D721Med (cell line): ENCODE data around the gene DNAJC7.
"Not testable (repeated sequence)": the region's sequence is repeated elsewhere in the genome, so short reads cannot be mapped to it uniquely, and the experiment has no call there.

Experiments used
- DNase-seq: peaks from one replicate; pipeline ENCODE4 v3.0.0; 2011; ENCODE audit warnings: low spot score; ENCODE audit not compliant: insufficient read length
- FAIRE-seq: peaks from 2 replicates; lab custom pipeline; 2011; peaks lifted over from hg19 to GRCh38; lab: Jason Lieb, UNC
- TF ChIP-seq, protein P1 (sequence below): IDR thresholded peaks from 2 replicates; pipeline ENCODE4 v1.5.1; 2012; ENCODE audit warnings: mild to moderate bottlenecking, control low read depth; ENCODE audit not compliant: insufficient read depth; ENCODE audit errors: missing control alignments

DNAJC7 gene

DNA sequence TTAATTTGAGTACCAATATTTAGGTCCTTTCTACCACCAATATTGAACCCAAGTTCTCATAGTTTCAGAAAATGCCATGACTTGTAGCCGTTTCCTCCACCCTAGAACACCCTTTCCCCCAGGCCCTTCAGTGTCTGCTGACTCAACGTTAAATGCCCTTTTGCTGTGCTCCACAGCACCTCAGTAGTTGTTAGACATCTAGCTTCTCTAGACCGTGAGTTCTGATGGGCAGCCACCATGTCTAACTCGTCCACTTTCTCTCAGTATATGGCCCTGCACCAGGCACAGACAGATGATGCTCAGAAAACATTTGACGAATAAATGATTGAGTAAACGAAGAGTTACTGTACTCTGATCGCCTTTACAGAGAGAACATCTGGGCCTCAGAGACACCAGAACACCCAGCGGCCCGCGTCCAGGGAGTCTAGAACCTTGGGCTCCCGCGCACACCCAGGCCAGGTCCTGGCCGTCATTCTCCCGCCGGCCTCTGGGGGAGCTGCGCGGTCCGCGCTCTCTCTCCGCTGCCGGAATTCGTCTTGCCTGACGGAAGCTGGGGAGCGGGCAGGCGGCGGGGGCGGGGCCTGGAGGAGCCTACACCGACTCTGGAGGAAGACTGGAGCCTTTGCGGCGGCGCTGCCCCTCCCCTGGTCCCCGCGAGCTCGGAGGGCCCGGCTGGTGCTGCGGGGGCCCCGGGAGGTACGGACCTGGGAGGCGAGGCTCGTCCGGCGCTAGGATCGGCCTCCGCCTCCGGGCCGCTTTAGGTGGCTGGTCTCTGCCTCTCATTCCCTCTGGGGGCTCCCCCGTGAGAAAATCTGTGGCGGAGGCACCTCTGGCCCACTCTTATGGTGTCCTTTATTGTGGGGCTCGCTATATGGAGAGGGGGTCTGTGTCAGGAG is 2.5 kb upstream of the DNAJC7 start, which contains the start of gene NKIRAS2:
Gene NKIRAS2, plus strand, starts transcription at position 582 of the 896 bp plus-strand sequence. CDS start 1,488 bp downstream, outside the sequence.
- FAIRE-seq, result no peak
- TF ChIP-seq, protein P1, sequence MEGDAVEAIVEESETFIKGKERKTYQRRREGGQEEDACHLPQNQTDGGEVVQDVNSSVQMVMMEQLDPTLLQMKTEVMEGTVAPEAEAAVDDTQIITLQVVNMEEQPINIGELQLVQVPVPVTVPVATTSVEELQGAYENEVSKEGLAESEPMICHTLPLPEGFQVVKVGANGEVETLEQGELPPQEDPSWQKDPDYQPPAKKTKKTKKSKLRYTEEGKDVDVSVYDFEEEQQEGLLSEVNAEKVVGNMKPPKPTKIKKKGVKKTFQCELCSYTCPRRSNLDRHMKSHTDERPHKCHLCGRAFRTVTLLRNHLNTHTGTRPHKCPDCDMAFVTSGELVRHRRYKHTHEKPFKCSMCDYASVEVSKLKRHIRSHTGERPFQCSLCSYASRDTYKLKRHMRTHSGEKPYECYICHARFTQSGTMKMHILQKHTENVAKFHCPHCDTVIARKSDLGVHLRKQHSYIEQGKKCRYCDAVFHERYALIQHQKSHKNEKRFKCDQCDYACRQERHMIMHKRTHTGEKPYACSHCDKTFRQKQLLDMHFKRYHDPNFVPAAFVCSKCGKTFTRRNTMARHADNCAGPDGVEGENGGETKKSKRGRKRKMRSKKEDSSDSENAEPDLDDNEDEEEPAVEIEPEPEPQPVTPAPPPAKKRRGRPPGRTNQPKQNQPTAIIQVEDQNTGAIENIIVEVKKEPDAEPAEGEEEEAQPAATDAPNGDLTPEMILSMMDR, result peak; percentile 82
- peak; percentile 94 for DNase-seq

DNA sequence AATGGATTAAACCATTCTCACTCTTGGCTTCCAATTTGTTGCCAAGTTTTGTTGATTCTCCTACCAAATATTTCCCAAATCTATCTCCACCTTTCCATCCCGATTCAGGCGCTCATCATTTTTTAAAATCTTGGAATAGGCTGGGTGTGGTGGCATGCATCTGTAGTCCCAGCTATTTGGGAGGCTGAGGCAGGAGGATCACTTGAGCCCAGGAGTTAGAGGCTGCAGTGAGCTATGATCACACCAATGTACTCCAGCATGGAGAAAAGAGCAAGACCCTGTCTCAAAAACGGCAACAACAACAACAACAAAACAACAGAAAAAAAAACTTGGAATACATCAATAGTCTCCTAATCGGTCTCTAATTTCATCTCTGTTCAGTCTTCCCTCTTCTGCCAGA is 1.7 kb upstream of the DNAJC7 start:
- no peak for FAIRE-seq

DNA sequence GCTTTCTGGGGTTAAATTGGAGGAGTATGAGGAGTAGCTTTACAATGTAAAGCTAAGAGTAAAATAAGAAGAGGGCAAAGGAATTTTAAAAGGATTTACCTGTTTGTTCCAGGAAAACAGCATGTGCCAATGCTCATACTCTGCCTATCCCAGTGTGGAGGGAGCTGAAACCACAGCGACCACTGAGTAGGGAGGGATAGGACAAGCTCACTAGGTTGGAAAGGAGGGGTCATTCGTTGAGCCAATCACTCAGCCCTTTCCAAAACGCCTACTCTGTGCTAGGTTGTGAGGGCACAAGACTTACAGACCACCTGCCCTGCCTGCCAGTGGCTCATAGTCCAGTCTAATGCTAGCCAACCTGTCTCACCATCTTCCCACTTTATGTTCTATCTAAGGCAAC is 1.1 kb upstream of the DNAJC7 start:
- no peak for DNase-seq
- TF ChIP-seq, protein P1, result no peak
- no peak for FAIRE-seq

More for the DNA sequence above, 1.7 kb upstream of the DNAJC7 start:
- TF ChIP-seq, protein P1, result no peak
- DNase-seq, result no peak

DNA sequence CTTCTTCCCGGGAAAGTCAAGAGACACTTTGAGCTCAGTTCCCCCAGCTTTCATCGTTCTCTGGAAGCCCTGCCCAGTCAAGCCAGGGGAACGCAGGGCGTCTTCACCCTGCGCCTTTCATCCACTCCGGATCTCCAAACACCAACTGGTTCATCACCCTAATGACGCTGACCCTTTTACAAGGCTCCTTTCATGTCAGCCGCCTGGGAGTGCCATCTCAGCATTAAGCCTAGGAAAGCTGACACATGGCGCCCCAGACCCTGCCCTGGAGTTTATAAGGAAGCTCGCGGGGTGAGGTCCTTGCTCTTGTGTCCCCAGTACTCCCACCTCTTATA is 594 bp upstream of the DNAJC7 start:
- FAIRE-seq (no peak), DNase-seq (no peak)
- TF ChIP-seq, protein P1, result no peak

DNA sequence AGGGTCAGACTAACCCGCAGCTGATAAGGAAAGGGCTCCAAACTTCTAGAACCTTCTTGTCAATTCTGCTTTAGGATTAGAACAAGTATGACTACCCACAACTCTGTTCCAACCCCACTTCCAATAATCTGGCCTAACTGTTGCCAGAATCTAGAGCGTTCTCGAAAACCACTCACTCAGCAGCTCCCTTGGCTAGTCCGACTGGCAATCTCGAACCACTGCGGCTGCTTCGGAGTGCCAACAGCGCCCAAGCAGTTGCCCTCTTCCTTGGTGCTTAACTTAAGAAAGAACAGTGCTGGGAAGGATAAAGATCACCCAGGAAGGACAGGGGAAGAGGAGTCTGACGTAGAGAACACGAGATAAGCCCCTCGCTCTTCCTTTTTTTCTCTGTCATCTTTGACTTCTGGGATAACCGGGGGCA is 818 bp downstream of the DNAJC7 start:
- TF ChIP-seq, protein P1, result no peak
- DNase-seq, result no peak
- FAIRE-seq, result no peak

DNA sequence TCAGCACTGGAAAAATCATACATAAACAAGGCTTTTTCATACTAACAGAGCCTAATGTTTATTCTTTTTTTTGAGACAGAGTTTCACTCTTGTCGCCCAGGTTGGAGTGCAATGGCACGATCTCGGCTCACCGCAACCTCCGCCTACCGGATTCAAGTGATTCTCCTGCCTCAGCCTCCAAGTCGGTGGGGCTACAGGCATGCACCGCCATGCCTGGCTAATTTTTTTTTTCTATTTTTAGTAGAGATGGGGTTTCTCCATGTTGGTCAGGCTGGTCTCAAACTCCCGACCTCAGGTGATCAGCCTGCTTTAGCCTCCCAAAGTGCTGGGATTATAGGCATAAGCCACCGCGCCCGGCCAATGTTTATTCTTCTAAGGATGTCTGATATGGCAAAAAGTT is 3.5 kb downstream of the DNAJC7 start:
- FAIRE-seq, DNase-seq: not testable (repeated sequence)

DNA sequence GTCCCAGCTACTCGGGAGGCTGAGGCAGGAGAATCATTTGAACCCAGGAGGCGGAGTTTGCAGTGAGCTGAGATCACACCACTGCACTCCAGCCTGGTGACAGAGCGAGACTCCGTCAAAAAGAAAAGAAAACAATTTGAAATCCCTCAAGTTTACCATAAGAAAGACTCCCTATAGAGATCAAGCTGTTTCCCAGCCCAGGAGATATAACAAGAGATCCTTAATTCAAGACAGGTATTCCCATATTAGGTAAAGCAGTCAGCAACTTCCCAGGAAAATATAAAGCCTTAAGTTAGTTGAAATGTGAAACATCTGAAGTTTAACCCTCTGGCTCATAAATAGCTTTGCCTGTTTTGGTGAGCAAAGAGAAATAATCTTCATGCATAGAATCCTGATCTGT is 4.9 kb downstream of the DNAJC7 start:
- FAIRE-seq, DNase-seq: not testable (repeated sequence)

DNA sequence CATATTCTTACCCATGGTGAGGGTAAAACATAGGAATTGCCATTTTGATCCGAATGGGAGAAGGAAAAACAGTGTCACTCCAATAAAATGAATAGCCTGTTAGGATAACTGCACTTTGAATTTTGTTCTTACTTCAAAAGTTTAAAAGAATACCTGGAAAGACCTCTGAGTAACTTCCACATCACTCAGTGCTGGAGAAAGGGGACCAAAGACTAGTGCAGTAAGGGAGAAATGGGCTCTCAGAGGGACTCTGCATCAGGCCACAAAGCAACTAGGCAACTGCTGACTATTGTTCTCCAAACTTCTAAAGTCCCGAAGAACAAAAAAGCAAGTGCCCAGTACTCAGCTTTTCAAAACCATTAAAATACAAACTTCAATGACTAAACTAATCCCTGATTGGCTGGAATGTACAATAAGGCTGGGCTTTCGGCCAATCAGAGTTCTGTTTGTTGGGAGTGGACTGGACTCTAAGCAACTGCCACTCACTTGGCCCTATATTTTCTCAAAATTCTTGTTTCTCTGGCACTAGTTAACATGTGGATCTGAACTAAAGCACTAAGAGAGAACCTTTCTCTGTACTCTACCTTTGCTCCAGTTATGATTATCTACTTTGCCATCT is 6.2 kb downstream of the DNAJC7 start:
- TF ChIP-seq, protein P1, result no peak
- DNase-seq (no peak), FAIRE-seq (no peak)

DNA sequence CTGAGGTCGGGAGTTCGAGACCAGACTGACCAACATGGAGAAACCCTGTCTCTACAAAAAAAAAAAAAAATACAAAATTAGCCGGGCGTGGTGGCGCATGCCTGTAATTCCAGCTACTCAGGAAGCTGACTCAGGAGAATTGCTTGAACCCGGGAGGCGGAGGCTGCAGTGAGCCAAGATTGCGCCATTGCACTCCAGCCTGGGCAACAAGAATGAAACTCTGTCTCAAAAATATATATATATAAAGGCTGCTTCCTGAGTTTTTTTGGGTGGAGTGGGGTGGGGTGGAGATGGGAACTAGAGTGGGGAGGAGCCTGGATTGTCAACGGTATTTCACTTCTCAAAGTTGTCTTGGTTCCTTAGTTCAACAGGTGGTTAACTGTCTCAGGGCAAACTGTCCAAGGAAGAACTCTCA is 7.0 kb downstream of the DNAJC7 start:
- not testable (repeated sequence) for FAIRE-seq, DNase-seq
